Neural cell (in vitro differentiated cells): ENCODE measurements around the gene HS3ST5.

ENCODE experiments used
- CTCF ChIP-seq: fragments of 450-650 bp; IDR thresholded peaks from 2 replicates; pipeline ENCODE4 v1.5.1; 2014; ENCODE audit warnings: antibody characterized with exemption, mild to moderate bottlenecking, moderate library complexity; ENCODE audit not compliant: poor library complexity, severe bottlenecking
- EP300 ChIP-seq: fragments of 450-650 bp; conservative IDR thresholded peaks from 2 replicates; pipeline ENCODE4 v1.6.1; 2014; ENCODE audit warnings: antibody characterized with exemption, mild to moderate bottlenecking, moderate library complexity; ENCODE audit not compliant: poor library complexity, severe bottlenecking

GRCh38 chr6:114158838-114159694 is 183.8 kb downstream of the HS3ST5 start:
- no peak for TF ChIP-seq EP300
- no peak for TF ChIP-seq CTCF
